Activated naive CD4-positive, alpha-beta T cell treated with anti-CD3 and anti-CD28 coated beads, Interleukin-2, amount 50 U/mL, for 24 hours (primary cell): ENCODE results near the gene SF3A2.
A peak's percentile ranks its signal among the peaks of the same experiment; 100 is the strongest.

Experiments
- H3K27ac Mint-ChIP-seq: one replicate; pipeline ENCODE4 v1.8.0; 2021; ENCODE audit warnings: mild to moderate bottlenecking, mixed read lengths
- H3K27me3 Mint-ChIP-seq: one replicate; pipeline ENCODE4 v1.8.0; 2021; ENCODE audit warnings: mixed read lengths
- H3K36me3 Mint-ChIP-seq: one replicate; pipeline ENCODE4 v1.8.0; 2021; ENCODE audit warnings: mixed read lengths
- H3K4me1 Mint-ChIP-seq: one replicate; pipeline ENCODE4 v1.8.0; 2021; ENCODE audit warnings: mixed read lengths
- H3K4me3 Mint-ChIP-seq: one replicate; pipeline ENCODE4 v1.8.0; 2021; ENCODE audit warnings: mild to moderate bottlenecking, mixed read lengths
- H3K9me3 Mint-ChIP-seq: one replicate; pipeline ENCODE4 v1.8.0; 2021; ENCODE audit warnings: mixed read lengths

Gene SF3A2

DNA sequence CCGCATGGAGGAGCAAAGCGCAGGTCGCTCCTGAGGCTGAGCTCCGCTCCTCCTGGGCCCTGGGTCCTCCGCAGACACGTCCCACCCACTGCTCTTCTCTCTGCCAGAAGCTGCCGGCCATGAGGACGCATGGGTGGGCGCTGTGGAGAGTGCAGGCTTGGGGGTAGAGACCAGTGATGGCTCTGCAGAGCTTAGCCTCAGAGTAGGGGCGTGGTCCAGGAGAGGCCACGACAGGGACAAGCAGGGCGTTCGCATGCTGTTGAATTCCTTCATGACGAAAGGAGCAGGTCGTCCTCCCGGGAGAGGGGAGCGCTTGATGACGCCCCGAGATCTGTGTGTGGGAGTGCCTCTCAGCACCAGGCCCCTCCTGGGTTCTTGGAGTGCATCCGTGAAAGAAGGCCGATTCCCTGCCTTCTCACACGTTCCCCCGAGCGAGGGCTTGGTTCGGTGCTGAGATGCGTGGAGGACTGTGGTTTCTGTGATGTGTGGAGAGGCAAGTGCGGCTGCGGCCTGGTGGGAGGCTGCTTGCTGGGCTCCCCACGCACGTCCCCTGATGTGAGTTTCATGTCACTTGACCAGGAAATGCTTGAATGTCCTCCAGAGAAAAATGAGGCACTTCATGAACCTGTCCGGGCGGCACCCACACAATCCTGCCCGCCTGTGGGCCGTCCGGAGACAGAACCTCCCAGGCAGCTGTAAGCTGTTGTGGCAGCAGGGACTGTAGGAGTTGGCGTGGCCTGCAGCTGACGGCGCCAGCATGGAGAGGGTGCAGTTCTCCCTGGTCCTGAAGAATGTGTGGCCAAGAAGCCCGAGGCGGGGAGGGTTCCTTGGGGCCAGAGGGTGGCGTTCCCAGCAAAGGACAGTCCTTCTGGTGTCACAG is 4.5 kb downstream of the SF3A2 start:
- peak overlapping the region; percentile 97 for H3K4me3 Mint-ChIP-seq
- H3K27ac Mint-ChIP-seq, result peak overlapping the region; percentile 17
- H3K27me3 Mint-ChIP-seq, result no peaks in the 10 kb centered on the region
- H3K9me3 Mint-ChIP-seq, result no peaks in the 10 kb centered on the region
- H3K36me3 Mint-ChIP-seq, result peaks cover 14% of the 10 kb centered on the region
- peaks cover 57% of the 10 kb centered on the region for H3K4me1 Mint-ChIP-seq

DNA sequence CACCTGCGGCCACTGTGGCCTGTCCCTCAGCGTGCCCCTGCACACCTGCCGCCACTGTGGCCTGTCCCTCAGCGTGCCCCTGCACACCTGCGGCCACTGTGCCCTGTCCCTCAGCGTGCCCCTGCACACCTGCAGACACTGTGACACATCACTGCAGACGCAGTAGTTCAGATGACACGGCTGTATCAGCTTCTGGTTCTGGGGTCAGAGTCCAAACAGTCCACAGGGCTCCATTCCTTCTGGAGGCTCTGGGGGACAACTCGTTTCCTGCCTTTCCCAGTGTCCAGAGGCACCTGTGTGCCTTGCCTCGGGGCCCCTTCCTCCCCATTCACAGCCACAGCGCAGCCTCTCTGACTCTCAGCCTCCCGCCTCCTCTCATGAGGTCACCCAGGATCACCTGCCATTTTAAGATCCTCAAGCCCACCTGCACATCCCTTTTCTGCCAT is 5.5 kb downstream of the SF3A2 start:
- Mint-ChIP-seq H3K36me3 (peaks cover 12% of the 10 kb centered on the region), H3K9me3 (no peaks in the 10 kb centered on the region), H3K27ac (peak overlapping the region; percentile 51), H3K4me3 (peak overlapping the region; percentile 68), H3K4me1 (peaks cover 53% of the 10 kb centered on the region), H3K27me3 (no peaks in the 10 kb centered on the region)

DNA sequence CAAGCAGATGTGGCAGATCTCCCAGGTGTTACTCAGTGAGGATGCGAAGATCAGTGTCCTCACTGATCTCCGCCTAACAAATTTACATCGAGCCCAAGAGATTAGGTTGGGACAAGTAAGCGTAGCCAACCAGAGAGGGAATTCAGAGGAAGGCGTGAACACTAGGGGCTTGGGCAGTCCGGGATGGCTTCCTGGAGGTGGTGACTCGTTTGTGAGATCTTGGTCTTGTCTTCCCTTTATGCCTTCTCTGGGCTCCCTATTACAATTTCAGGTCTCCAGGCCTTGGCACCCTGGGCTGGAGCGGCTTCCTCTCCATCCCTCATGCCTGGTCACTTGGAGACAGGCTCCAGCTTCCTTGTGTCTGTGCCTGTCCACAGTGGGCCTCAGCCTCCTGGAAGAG is 6.2 kb downstream of the SF3A2 start:
- H3K4me1 Mint-ChIP-seq, result peaks cover 49% of the 10 kb centered on the region
- H3K27me3 Mint-ChIP-seq, result no peaks in the 10 kb centered on the region
- no peak overlapping the region for H3K27ac Mint-ChIP-seq
- H3K36me3 Mint-ChIP-seq, result peaks cover 10% of the 10 kb centered on the region
- no peaks in the 10 kb centered on the region for H3K9me3 Mint-ChIP-seq
- no peak overlapping the region for H3K4me3 Mint-ChIP-seq

DNA sequence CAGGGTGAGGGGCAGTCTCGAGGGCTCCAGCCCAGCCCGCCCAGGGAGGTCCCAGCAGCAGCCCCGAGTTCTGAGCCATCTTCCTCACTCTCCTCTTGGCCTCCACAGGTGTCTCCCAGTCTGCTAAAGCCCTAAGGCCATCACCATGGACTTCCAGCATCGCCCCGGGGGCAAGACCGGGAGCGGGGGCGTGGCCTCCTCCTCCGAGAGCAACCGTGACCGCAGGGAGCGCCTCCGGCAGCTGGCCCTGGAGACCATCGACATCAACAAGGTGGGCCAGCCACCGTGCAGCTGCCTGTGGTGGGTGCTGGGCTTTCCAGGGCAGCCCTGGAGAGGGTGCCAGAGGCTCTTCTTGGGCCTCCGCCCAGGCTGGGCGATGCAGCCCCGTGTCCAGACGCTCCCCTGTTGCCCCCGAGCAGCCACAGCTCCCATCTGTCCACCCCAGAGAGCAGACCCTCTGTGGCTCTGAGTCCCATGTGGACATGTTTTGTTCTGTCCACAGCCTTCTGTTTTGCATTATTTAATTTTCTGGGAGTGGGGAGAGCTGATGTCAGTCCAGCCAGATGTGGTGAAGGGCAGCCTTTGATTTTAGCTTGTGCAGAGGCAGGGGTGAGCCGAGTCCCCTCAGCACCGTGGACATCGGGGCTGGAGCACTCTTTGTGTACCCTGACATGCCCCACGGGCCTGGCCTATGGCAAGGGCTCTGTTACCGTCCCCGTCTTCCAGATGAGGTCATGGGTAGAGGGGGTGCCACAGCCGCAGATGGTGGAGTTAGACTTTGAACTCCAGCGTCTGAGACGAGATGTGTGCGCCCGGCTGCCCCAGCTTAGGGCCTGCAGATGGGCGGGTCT is 6.9 kb downstream of the SF3A2 start:
- Mint-ChIP-seq H3K4me3 (no peak overlapping the region), H3K36me3 (peaks cover 7% of the 10 kb centered on the region), H3K4me1 (peaks cover 42% of the 10 kb centered on the region), H3K9me3 (no peaks in the 10 kb centered on the region), H3K27me3 (no peaks in the 10 kb centered on the region), H3K27ac (no peak overlapping the region)

DNA sequence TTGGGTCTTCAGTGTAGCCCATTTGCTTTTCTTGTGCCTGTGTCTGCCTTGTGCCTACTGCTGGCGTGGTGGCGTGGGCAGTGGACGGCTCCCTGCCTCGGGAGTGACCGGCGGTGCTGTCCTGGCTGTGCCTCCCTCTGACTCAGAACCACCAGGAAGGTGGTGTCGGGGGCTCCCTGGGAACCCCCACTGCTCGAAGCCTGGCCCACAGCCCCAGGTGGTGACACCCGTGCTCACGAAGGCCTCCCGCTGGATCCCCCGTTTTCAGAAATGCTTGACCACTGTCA is 7.4 kb downstream of the SF3A2 start:
- Mint-ChIP-seq H3K27ac (no peak overlapping the region), H3K9me3 (no peaks in the 10 kb centered on the region), H3K27me3 (no peaks in the 10 kb centered on the region), H3K4me3 (no peak overlapping the region), H3K4me1 (peaks cover 37% of the 10 kb centered on the region), H3K36me3 (peaks cover 6% of the 10 kb centered on the region)

DNA sequence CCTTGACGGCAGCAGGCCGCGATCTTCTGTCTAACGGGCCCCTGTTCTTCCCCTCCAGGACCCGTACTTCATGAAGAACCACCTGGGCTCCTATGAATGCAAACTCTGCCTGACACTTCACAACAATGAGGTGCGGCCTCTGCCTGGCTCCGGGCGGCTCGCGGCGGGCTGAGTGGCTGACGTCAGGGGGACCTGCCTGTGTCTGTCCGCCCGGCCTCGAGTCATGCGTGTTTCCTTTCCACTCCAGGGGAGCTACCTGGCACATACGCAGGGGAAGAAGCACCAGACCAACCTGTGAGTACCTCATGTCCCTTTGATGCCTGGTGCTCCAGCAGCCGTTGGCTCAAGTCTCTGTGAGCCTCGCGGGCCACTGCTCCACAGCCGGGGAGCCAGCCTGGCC is 7.9 kb downstream of the SF3A2 start:
- no peak overlapping the region for H3K4me3 Mint-ChIP-seq
- no peaks in the 10 kb centered on the region for H3K9me3 Mint-ChIP-seq
- H3K27me3 Mint-ChIP-seq, result no peaks in the 10 kb centered on the region
- peaks cover 4% of the 10 kb centered on the region for H3K36me3 Mint-ChIP-seq
- no peak overlapping the region for H3K27ac Mint-ChIP-seq
- H3K4me1 Mint-ChIP-seq, result peaks cover 32% of the 10 kb centered on the region

DNA sequence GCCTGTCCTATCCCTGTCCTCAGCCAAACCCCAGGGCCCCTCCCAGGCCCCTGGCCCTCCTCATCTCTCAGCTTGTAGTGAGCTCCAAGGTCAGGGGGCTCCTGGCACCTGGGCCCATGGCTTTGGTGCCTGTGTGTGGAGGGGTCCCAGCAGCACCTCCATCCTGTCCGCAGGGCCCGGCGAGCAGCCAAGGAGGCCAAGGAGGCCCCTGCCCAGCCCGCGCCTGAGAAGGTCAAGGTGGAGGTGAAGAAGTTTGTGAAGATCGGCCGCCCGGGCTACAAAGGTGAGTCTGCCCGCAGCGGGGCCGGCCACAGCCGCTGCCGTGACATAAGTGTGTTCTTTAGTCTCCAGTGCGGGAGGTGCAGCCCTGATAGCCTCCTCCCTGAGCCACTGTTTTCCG is 8.6 kb downstream of the SF3A2 start:
- Mint-ChIP-seq H3K4me1 (peaks cover 25% of the 10 kb centered on the region), H3K36me3 (peaks cover 1% of the 10 kb centered on the region), H3K9me3 (no peaks in the 10 kb centered on the region), H3K27me3 (no peaks in the 10 kb centered on the region), H3K4me3 (no peak overlapping the region), H3K27ac (no peak overlapping the region)

DNA sequence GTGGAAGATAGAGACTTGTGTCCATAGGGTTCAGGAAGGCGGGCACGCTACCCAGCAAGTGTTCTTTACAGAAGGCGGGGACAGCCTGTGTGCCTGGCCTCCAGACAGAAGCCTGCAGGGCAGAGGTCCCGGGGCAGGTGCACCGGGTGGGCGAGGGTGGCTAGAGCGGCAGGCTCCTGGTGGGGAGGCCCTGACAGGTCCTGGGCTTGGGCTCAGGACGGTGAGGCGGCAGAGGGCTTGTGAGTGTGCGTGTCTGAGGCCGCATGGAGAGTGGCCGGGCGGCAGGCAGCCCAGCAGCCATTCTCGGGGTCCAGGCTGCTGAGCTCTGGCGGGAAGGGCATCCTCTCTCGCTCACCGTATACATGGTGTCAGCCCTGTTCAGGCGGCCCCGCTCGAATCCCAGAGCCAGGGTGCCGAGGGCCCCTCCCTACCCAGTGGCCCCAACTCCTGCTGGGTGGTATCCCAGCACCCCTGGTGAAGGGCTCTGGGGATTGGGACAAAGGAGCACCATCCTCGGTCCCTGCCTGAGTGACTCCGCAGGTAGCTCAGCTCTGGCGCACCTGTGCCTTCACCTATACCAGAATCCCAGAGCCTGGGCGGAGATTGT is 9.5 kb downstream of the SF3A2 start:
- Mint-ChIP-seq H3K4me3 (no peak overlapping the region), H3K36me3 (peaks cover 1% of the 10 kb centered on the region), H3K27me3 (no peaks in the 10 kb centered on the region), H3K9me3 (no peaks in the 10 kb centered on the region), H3K4me1 (peaks cover 17% of the 10 kb centered on the region), H3K27ac (no peak overlapping the region)

DNA sequence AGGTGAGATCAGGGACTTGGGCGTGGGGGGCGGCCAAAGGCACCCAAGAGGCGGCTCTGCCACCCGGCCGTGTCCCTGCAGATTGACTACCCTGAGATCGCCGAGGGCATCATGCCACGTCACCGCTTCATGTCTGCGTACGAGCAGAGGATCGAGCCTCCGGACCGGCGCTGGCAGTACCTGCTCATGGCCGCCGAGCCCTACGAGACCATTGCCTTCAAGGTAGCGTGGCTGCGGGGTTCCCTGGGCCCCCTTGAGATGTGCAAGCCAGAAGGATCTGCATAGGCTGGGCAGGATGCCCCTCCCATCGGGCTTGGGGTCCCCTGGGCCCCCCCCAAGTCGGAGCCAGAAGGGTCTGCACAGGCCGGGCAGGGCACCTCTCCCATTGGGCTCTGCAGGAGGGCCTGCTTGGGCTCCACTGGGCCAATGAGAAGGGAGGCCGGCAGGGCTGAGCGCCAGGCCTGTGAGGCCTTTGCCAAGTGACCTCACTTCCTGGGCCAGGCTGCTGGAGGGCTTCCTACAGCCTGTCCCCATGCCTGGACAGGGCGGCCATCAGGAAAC is 10.3 kb downstream of the SF3A2 start:
- Mint-ChIP-seq H3K4me1 (peaks cover 10% of the 10 kb centered on the region), H3K27ac (no peak overlapping the region), H3K4me3 (no peak overlapping the region), H3K27me3 (no peaks in the 10 kb centered on the region), H3K9me3 (no peaks in the 10 kb centered on the region), H3K36me3 (peaks cover 1% of the 10 kb centered on the region)

DNA sequence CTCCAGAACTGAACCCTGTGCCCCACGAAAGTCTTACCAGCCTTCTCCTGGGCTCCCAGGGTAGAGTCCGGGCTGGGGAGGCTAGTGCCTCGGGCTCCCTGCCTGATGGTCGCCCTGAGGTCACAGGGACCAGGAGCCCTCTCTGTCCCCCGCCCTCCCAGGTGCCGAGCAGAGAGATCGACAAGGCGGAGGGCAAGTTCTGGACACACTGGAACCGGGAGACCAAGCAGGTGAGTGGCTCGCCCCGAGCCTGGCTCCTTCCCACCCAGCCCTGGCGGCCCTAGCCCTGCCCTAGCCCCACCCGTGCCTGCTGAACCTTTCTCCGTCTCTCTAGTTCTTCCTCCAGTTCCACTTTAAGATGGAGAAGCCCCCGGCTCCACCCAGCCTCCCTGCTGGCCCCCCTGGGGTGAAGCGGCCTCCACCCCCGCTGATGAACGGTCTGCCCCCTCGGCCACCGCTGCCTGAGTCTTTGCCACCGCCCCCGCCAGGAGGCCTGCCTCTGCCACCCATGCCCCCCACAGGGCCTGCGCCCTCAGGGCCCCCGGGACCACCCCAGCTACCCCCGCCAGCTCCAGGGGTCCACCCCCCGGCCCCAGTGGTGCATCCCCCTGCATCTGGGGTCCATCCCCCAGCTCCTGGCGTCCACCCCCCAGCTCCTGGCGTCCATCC is 10.9 kb downstream of the SF3A2 start:
- no peaks in the 10 kb centered on the region for H3K9me3 Mint-ChIP-seq
- no peak overlapping the region for H3K4me3 Mint-ChIP-seq
- no peaks in the 10 kb centered on the region for H3K27me3 Mint-ChIP-seq
- peaks cover 5% of the 10 kb centered on the region for H3K4me1 Mint-ChIP-seq
- no peak overlapping the region for H3K27ac Mint-ChIP-seq
- H3K36me3 Mint-ChIP-seq, result peaks cover 1% of the 10 kb centered on the region

DNA sequence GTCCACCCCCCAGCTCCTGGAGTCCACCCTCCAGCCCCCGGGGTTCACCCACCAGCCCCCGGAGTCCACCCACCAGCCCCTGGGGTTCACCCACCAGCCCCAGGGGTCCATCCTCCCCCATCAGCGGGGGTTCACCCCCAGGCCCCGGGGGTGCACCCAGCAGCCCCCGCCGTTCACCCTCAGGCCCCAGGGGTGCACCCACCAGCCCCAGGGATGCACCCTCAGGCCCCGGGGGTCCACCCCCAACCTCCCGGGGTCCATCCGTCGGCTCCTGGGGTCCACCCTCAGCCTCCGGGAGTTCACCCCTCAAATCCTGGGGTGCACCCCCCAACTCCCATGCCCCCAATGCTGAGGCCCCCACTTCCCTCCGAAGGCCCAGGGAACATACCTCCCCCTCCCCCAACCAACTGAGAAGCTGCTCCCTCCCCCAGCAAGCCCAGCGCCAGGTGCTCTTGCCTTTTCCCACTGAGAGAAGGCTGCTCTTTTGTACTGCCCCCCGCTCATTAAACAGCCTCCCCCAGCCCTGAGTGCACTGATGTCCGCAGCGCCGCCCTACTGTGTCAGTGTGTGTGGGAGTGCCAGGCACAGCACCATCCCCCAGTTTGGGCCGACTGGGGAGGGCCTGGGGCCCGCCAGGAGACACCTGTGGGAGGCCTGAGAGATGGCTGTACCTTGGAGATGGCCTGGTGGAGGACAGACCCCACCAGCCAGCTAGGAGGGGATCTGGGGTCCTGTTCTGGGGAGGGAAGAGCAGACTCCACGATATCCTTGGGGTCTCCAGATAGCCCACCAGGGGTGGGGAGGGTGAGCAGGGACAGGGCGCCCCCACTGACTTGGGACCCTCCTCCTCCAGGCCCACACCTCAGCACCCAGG is 11.7 kb downstream of the SF3A2 start:
- H3K27ac Mint-ChIP-seq, result no peak overlapping the region

DNA sequence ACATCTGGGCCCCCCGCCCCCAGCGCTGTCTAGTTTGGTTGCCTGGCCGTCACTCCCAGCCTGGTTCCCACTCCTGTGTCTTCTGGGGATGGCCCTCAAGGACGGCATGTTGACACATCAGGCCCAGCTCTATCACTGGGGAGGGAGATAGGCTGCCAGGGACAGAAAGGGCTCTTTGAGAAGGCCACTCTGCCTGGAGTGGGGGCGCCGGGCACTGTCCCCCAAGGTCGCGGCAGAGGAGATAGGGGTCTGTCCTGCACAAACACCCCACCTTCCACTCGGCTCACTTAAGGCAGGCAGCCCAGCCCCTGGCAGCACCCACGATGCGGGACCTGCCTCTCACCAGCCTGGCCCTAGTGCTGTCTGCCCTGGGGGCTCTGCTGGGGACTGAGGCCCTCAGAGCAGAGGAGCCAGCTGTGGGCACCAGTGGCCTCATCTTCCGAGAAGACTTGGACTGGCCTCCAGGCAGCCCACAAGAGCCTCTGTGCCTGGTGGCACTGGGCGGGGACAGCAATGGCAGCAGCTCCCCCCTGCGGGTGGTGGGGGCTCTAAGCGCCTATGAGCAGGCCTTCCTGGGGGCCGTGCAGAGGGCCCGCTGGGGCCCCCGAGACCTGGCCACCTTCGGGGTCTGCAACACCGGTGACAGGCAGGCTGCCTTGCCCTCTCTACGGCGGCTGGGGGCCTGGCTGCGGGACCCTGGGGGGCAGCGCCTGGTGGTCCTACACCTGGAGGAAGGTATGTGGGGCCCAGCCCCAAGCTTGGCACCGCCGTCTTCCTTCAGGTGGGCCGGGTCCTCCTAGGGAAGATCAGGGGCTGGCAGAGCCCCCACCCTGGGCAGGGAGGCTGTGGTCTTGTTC is 12.6 kb downstream of the SF3A2 start, which contains the start of gene AMH:
Gene AMH, plus strand, starts transcription at position 314 of the 857 bp plus-strand sequence. Its CDS starts 10 bp downstream, at position 324.
- Mint-ChIP-seq H3K4me3 (no peak within 1 kb of the TSS), H3K4me1 (peaks cover 4% of the 10 kb centered on the region), H3K36me3 (peaks cover 1% of the 10 kb centered on the region), H3K27ac (no peak within 1 kb of the TSS), H3K27me3 (no peaks in the 10 kb centered on the region), H3K9me3 (no peaks in the 10 kb centered on the region)

More for the DNA sequence above, 11.7 kb downstream of the SF3A2 start:
- no peaks in the 10 kb centered on the region for H3K9me3 Mint-ChIP-seq
- peaks cover 1% of the 10 kb centered on the region for H3K36me3 Mint-ChIP-seq
- no peaks in the 10 kb centered on the region for H3K27me3 Mint-ChIP-seq
- H3K4me3 Mint-ChIP-seq, result no peak overlapping the region
- H3K4me1 Mint-ChIP-seq, result no peaks in the 10 kb centered on the region

DNA sequence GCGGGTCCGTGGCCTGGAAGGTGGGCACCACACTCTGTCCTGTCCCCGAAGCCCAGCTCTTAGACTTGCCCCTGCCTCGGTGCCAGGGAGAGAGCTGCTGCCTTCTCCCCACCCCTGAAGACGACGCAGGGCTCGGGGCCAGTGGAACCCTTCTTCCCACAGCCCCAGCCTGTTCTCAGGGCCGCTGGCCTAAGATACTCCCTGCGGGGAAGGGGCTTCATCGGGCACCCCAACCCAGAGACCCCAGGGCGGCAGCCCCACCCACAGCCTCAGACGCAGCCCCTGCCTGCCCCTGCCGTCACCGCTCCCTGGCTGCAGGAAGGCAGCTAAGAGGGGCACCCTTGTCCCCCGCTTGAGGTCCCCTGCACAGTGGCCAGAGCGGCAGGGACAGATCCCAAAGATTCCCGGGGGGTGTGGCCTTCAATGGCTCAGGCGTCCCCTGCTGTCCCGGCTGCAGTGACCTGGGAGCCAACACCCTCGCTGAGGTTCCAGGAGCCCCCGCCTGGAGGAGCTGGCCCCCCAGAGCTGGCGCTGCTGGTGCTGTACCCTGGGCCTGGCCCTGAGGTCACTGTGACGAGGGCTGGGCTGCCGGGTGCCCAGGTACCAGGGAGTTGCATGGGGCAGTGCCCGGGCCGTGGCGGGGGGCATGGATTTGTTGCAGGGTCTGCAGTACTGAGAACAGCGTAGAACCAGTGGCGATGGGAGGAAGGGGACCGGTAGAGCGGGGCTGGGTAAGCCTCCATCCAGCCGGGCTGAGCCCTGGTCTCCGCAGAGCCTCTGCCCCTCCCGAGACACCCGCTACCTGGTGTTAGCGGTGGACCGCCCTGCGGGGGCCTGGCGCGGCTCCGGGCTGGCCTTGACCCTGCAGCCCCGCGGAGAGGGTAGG is 13.5 kb downstream of the SF3A2 start:
- no peak overlapping the region for H3K4me3 Mint-ChIP-seq
- H3K27ac Mint-ChIP-seq, result no peak overlapping the region
- no peaks in the 10 kb centered on the region for H3K9me3 Mint-ChIP-seq
- H3K4me1 Mint-ChIP-seq, result peaks cover 4% of the 10 kb centered on the region
- peaks cover 1% of the 10 kb centered on the region for H3K36me3 Mint-ChIP-seq
- no peaks in the 10 kb centered on the region for H3K27me3 Mint-ChIP-seq
